Fibroblast of peridontal ligament (primary cell): Measurements from ENCODE around the gene GIMAP5.

ENCODE experiments used
- DNase-seq: peaks from one replicate; pipeline ENCODE4 v3.0.0-alpha.2; 2010; ENCODE audit errors: extremely low read depth

GIMAP5 gene

GRCh38 chr7:150735596-150736358, 1.4 kb upstream of the GIMAP5 start:
- no peak for DNase-seq

GRCh38 chr7:150736864-150737263, 354 bp upstream of the GIMAP5 start:
- no peak for DNase-seq

GRCh38 chr7:150738092-150738491, 874 bp downstream of the GIMAP5 start:
- no peak for DNase-seq

- no peak for DNase-seq
Measured at GRCh38 chr7:150738591-150739001, 1.4 kb downstream of the GIMAP5 start.

- no peak for DNase-seq
Measured at GRCh38 chr7:150739033-150739432, 1.8 kb downstream of the GIMAP5 start.

GRCh38 chr7:150740053-150740452, 2.8 kb downstream of the GIMAP5 start:
- DNase-seq, result no peak

GRCh38 chr7:150742286-150742968, 5.2 kb downstream of the GIMAP5 start:
- DNase-seq, result no peak

GRCh38 chr7:150744041-150744656, 6.9 kb downstream of the GIMAP5 start:
- no peak for DNase-seq

- no peak for DNase-seq
Measured at GRCh38 chr7:150745086-150745485, 7.9 kb downstream of the GIMAP5 start.

GRCh38 chr7:150745876-150746275, 8.7 kb downstream of the GIMAP5 start:
- DNase-seq, result no peak

GRCh38 chr7:150746921-150747320, 9.7 kb downstream of the GIMAP5 start:
- DNase-seq, result no peak

GRCh38 chr7:150748376-150748775, 11.2 kb downstream of the GIMAP5 start:
- no peak for DNase-seq

- no peak for DNase-seq
Measured at GRCh38 chr7:150751702-150752101, 14.5 kb downstream of the GIMAP5 start.

- DNase-seq, result no peak
Measured at GRCh38 chr7:150753239-150753638, 16.0 kb downstream of the GIMAP5 start.

GRCh38 chr7:150753826-150754603, 16.8 kb downstream of the GIMAP5 start:
- no peak for DNase-seq

- DNase-seq, result no peak
Measured at GRCh38 chr7:150754951-150755350, 17.7 kb downstream of the GIMAP5 start.

GRCh38 chr7:150755473-150756099, 18.4 kb downstream of the GIMAP5 start:
- DNase-seq, result no peak

- DNase-seq, result no peak
Measured at GRCh38 chr7:150756166-150756565, 18.9 kb downstream of the GIMAP5 start.

- DNase-seq, result no peak
Measured at GRCh38 chr7:150756858-150757257, 19.6 kb downstream of the GIMAP5 start.

- no peak for DNase-seq
Measured at GRCh38 chr7:150759479-150759878, 22.3 kb downstream of the GIMAP5 start.

GRCh38 chr7:150766334-150766709, 29.1 kb downstream of the GIMAP5 start:
- no peak for DNase-seq

GRCh38 chr7:150769768-150770167, 32.5 kb downstream of the GIMAP5 start:
- DNase-seq, result no peak
